Activated effector memory CD4-positive, alpha-beta T cell treated with anti-CD3 and anti-CD28 coated beads, Interleukin-2, amount 50 U/mL, for 16 hours (primary cell): ENCODE data around the gene MYO7A.
A peak's percentile ranks its signal among the peaks of the same experiment; 100 is the strongest.

Experiments
- DNase-seq: peaks from one replicate; pipeline ENCODE4 v3.0.0-alpha.2; 2020

The MYO7A gene

GRCh38 chr11:77148963-77149715 is 21.1 kb downstream of the MYO7A start:
- DNase-seq, result no peak

- no peak for DNase-seq
These were observed 21.8 kb downstream of the MYO7A start for GRCh38 chr11:77149716-77150392.

- DNase-seq, result no peak
These were observed 22.8 kb downstream of the MYO7A start for GRCh38 chr11:77150836-77151235.

- peak; percentile 80 for DNase-seq
These were observed 23.9 kb downstream of the MYO7A start for GRCh38 chr11:77151804-77152509.

- no peak for DNase-seq
These were observed 24.8 kb downstream of the MYO7A start for GRCh38 chr11:77152846-77153245.

- DNase-seq, result no peak
These were observed 25.5 kb downstream of the MYO7A start for GRCh38 chr11:77153276-77154185.

GRCh38 chr11:77154381-77155081 is 26.5 kb downstream of the MYO7A start:
- no peak for DNase-seq

GRCh38 chr11:77155082-77155475 is 27.0 kb downstream of the MYO7A start:
- DNase-seq, result no peak

- no peak for DNase-seq
These were observed 27.6 kb downstream of the MYO7A start for GRCh38 chr11:77155556-77156130.

- no peak for DNase-seq
These were observed 28.6 kb downstream of the MYO7A start for GRCh38 chr11:77156396-77157195.

GRCh38 chr11:77158041-77158695 is 30.1 kb downstream of the MYO7A start:
- DNase-seq, result no peak

- no peak for DNase-seq
These were observed 31.3 kb downstream of the MYO7A start for GRCh38 chr11:77159219-77159936.

GRCh38 chr11:77159937-77160495 is 32.0 kb downstream of the MYO7A start:
- DNase-seq, result no peak

GRCh38 chr11:77163271-77163670 is 35.2 kb downstream of the MYO7A start:
- no peak for DNase-seq

GRCh38 chr11:77165066-77165465 is 37.0 kb downstream of the MYO7A start:
- no peak for DNase-seq

- no peak for DNase-seq
These were observed 38.0 kb downstream of the MYO7A start for GRCh38 chr11:77166021-77166420.

- DNase-seq, result no peak
These were observed 39.1 kb downstream of the MYO7A start for GRCh38 chr11:77167111-77167626.

GRCh38 chr11:77167791-77168190 is 39.7 kb downstream of the MYO7A start:
- no peak for DNase-seq

- no peak for DNase-seq
These were observed 42.1 kb downstream of the MYO7A start for GRCh38 chr11:77170107-77170506.
